NCI-H128 (cell line): ENCODE measurements around the gene BTLA.
"Not testable (repeated sequence)": the region's sequence is repeated elsewhere in the genome, so short reads cannot be mapped to it uniquely, and the experiment has no call there.

Source experiments
- DNase-seq: peaks from one replicate; lab custom pipeline; 2025; ENCODE audit not compliant: unreplicated experiment; lab: John Stamatoyannopoulos, UW

BTLA gene, protein sequence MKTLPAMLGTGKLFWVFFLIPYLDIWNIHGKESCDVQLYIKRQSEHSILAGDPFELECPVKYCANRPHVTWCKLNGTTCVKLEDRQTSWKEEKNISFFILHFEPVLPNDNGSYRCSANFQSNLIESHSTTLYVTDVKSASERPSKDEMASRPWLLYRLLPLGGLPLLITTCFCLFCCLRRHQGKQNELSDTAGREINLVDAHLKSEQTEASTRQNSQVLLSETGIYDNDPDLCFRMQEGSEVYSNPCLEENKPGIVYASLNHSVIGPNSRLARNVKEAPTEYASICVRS

DNA sequence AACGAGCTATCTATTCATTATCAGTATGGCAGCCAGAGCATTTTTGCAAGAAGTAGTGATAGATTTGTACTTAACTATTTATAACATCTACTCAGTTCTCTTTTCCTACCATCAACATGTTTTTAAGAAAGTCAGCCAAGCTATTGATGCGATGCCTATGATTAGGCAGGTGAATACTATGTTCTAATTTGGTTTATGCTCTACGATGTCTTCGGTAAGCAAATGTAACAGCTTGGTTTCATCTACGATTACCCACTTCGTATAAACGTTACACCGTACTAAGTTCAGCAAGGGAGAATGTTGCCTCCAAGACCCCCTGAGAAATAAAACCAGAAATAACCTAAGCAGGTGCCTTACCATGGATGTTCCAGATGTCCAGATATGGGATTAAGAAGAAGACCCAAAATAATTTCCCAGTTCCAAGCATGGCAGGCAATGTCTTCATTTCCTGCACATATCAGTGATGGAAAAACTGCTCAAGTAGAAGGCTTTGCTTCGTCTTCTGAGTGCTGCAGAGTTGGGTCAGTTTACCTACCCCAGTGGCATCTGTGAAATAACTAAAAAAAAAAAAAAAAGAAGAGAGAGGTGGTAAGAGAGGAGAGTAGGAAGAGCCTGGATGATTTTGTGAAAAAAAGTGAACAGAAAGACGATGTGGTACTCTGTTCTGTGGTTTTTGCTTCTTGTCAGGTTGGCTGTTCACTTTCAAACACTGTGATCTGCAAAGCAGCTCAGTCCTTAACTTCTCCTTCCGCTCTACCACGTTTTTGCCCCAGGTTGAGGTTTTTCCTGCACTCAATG, at the start of gene BTLA:
Gene BTLA (minus strand): TSS at position 559 of the 798 bp plus-strand sequence. CDS start 114 bp downstream, at position 445.
- no peak for DNase-seq

DNA sequence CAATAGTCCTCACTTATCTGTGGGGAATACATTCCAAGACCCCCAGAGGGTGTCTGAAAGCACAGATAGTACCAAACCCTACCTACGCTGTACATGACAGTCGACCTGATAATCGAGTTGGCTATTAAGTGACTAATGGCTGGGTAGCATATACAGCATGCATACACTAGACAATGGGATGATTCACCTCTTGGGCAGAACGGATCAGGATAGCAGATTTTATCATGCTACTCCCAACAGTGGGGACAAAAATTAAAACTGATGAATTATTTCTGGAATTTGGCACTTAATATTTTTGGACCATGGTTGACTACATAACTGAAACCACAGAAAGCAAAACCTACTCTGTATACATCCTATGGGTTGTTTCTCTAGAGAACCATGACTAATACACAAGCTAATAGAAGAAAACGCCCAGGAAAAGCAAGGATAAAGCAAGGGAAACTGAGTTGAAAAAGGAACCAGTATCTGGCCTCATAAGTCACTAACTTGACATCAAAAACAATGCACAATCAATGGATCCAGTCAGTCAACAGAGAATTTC, 47.0 kb upstream of the BTLA start:
- no peak for DNase-seq

DNA sequence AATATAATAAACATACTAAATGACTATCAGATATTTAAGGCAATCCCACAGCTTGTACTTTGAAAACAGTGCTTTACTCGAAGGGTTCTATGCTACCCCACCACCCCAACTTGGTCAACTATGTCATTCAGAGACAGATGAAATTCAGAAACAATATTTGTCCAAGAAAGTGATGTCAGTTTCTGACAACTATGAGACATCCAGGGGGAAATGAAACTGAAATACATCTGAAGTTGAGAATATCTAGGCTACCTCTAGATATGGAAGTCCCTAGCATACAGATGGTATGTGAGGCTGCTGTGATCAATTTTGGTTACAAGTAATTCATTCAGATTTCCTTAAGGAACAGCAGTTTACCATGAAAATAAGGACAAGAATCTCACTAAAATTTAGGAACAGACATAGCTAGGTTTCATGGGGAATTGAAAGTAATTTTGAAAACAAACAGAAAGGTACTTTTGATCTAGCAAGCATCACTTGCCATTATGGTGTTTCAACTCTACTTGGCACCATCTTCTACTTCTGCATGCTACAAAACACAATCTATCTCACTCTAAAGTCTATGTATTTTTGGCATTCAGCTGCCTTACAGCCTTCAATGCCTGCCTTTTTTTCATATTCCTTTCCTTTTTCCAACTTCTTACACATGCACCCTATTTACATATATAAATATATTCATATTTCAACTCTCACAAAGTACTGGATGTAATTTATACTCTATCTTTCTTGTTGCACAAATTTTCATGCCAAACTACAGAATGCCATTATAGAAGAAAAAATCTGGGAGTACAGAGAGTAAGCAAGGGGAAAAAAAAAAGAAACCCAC, 40.8 kb upstream of the BTLA start:
- DNase-seq: no peak

DNA sequence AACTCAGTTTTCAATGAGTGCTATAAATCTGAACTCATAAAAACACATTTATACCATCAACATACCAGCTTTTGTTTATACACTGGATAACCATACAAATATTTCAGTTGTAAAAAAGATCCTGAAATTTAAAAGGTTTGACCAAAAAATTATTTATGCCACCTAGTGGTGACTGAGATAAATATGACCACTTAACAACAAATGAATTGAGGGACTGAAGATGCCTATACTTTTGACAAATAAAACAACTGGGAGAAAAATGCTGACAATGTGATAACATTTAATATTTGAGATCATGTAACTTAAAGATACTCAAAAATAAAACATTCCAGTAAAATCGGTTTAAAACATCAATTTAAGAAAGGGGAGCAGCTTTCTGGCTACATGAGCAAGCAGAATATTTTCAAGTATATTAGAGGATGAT, 32.1 kb upstream of the BTLA start:
- DNase-seq: no peak

DNA sequence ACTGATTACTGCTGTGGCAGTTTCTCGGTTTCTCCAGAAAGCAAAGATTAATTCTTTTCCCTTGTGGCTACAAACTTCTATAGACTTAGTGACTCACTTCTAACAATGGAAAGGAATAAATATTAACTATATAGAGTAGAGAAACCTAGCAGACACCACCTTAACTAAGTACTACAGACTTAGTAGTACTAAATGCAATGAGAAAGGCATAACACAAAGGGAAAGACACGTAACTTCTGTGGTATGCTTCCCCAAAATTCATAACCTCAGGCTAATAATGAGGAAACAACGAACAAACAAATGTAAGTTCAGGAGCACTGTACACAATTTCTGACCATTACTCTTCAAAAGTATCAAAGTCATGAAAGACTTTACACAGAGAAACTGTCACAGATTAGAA, 31.3 kb upstream of the BTLA start:
- no peak for DNase-seq

DNA sequence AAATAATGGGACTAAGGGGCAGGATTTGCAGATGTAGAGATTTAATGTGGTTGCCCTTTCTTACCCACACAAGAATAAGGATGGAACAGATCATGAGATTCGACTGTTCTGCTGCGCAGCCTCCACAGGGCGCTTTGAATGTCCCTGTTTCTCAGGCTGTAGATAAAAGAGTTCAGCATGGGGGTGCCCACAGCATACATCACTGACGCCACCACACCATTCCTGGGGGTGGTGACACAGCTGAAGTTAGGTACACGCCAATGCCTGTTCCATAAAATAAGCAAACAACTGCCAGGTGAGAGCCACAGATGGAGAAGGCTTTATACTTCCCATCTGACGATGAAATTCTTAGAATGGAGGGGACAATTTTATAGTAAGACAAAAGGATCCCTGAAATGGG, 24.9 kb upstream of the BTLA start:
- not testable (repeated sequence) for DNase-seq

DNA sequence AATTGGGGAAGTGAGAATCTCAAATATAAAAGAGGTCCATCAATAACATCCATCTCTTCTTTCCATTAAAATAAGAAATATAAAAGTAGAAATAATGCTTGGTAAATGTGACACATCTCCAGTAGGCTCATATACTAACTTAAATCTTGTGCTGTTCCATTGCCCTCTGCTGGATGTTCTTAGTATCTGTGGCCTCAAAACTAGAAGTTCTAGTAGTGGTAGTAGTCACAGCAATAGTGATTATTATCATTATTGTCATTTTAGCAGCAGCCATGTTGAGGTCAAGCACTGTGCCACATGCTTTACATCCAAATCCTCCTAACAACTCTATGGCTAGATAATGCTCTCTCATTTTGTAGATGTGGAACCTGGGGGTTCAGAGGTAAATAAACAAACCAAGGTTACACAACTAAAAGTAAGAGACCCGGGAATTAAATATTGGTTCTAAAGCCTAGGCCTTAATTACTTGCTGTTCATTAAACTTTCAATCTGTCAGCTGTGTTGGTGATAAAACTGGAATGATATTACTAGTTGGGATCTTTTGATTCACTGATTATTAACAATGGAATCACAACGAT, 20.2 kb upstream of the BTLA start:
- DNase-seq: peak; percentile 20

DNA sequence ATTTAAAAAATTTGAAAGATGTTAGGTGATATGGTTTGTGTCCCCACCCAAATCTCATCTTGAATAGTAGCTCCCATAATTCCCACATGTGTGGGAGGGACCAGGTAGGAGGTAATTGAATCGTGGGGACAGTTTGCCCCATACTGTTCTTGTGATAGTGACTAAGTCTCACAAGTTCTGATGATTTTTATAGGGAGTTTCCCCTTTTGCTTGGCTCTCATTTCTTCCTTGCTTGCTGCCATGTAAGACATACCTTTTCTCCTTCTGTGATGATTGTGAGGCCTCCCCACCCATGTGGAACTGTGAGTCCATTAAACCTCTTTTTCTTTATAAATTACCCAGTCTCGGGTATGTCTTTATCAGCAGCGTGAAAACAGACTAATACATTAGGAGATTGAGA, 19.7 kb upstream of the BTLA start:
- DNase-seq: not testable (repeated sequence)

DNA sequence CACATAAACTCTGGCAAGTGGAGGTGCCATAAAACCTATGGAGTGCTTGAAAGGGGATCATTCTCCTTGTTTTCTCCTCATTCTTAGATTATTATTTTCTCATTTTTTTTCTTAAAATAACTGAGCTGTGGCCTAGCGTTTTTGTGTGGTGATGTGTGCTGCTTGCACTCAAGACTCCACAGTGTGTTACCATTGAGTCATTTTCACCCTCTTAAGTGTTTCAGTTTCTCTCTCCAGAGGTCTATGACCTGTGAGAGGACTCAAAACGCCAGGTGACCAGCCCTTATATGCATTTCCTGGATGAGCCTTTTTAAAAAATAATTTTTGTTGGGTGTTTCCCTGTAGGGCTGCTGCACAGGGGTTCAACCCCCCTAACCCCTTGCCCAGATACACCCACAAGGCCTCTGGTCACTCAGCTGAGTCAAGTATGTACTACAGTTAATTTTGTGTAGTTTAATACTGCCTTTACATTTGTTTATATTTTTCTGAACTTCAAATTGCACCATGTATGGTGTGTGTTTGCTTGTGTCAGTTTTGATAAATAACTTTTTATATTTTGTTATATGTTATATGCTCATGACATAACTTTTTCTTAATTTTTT, 15.4 kb upstream of the BTLA start:
- no peak for DNase-seq

DNA sequence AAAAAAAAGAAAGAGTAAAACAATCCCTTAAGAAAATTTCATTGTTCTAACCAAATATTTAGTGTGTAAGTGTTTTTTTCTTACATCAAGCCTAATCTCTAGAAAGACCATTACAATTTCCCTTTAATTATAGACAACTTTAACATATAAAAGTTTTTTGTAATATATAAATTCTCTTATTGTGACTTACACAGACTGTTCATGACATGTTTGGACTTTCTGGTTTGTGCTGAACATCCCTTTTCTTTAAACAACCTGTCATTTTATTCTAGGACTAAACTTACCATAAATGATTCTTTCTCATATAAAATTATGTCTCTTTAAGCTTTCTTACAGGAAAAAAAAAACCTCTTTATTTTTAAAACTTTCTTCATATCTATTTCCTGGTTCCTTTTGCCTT, 13.0 kb upstream of the BTLA start:
- DNase-seq: no peak

DNA sequence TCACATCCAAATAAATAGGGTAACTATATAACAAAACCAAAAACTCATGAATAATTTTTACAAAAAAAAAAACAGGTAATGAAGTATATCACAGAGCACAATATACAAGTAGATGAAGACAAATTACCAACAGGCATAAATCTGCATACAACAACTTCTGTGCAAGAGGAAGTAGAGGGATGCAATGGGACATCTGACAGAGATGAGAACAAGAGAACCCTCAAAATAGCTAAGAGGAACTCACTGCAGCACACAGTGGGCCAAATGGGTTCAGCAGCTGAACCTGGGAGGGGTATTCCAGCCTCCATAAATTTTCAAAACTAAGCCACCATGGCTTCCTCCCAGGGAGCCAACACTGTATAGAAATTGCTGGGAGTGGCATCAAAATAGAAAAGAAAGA, 9.6 kb upstream of the BTLA start:
- no peak for DNase-seq

DNA sequence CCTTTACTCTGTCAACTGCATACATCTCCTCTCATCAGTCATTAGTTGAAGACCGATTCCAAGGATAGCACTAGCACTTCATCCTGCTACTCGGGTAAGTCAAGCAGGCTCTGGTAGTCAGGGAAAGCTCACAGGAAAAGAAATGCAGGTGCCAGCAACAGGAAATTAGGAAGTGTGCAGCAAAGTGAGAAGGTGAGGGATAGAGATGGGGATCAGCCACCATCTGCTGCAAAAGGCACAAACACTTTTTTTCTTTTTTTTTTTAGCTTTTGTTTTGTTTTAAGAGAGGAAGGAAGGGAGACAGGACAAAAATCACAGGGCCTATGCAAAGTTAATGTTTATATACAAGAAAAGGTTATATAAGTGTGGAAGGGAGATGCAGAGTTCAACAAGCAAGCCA, 9.0 kb upstream of the BTLA start:
- no peak for DNase-seq

DNA sequence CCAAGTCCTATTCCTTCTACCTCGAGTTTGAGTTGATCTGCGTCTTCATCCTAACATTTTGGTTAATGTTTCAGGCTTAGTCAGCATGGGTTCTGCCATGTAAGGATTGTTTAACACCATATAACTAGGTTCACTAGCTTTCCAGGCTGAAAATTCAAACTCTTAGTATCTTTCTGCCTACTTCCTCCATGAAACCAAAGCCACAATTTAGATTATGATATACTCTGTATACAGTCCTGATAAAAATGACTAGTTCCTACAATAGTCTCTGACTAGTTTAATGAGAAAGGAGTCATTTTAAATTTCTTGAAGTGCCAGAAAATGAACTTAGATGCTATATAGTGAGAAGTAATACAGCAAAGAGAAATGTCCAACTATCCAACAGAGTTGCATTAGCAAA, 6.6 kb upstream of the BTLA start:
- DNase-seq: no peak

DNA sequence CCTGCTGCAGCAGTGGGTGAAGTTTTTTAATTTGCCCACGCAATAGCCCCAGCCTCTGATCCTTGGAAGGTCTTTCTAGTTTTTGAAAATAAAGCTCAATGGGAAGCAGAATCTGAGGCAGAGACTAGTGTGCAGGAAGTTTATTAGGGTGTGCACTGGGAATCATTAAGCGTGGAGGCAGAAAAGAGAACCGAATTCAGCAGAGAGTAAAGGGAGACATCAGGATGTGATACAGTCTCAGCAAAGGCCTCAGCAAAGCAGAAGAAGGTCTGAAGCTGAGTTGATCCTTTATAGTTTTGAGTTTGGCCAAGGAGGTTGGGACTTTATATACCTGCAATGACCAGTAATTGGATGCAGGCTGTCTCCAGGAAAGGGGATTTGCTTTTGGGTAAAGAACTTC, 4.9 kb upstream of the BTLA start:
- DNase-seq: no peak

DNA sequence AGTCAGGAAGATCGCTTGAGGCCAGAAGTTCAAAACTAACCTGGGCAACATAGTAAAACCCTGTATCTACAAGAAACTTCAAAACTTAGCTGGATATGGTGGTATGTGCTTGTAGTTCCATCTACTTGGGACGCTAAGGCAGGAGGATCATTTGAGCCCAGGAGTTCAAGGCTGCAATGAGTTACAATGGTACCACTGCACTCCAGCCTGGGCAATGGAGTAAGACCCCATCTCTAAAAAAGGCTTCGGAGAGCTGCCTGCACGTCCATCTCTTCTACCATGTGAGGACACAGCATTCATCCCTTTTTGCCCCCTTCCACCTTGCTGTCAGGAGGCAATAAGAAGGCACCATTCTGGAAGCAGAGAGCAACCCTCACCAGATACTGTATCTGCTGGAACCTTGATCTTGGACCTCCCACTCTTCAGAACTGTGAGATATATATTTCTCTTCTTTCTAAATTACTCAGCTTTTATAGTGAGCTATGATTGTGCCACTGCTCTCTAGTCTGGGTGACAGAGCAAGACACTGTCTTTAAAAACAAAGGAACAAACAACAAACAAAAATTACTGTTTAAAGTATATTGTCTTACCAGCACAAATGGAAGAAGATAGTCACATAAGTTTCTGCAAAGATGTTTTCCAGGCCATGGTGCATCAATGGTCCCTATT, 4.2 kb upstream of the BTLA start:
- no peak for DNase-seq

DNA sequence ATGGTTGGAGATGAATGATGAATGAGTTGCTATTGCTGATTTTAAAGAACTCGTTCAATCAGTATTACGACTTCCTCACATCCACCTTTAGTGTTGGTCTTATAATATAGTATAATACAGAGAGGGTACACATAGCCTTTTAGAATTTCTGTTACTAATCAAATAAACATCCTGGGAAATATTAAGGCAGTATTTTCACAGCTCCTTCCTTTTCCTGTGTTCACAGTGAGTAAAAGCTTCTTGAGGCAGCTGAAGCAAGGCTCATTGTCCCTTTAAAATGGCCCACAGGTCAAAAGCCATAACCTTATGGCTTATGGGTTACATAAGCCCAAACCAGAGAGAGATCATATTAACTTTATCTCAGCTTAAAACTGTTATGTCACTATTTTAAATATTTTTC, 1.3 kb upstream of the BTLA start:
- no peak for DNase-seq

DNA sequence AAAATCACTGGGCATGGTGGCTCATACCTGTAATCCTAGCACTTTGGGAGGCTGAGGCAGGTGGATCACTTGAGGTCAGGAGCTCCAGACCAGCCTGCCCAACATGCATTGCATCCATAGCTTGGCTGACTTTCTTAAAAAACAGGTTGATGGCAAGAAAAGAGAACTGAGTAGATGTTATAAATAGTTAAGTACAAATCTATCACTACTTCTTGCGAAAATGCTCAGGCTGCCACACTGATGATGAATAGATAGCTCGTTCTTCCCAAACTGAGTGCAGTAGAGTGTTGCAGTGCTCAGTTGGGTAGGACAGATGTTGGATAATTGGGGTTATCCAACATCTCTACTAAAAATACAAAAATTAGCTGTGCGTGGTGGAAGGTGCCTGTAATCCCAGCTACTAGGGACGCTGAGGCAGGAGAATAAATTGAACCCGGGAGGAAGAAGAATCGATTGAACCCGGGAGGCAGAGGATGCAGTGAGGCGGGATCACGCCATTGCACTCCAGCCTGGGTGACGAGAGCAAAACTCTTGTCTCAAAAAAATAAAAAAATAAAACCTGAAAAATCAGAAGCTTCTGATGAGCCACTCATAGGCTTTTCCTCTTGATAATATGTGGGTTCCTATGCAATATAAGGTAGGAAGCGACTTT, 1.2 kb downstream of the BTLA start:
- DNase-seq: no peak

DNA sequence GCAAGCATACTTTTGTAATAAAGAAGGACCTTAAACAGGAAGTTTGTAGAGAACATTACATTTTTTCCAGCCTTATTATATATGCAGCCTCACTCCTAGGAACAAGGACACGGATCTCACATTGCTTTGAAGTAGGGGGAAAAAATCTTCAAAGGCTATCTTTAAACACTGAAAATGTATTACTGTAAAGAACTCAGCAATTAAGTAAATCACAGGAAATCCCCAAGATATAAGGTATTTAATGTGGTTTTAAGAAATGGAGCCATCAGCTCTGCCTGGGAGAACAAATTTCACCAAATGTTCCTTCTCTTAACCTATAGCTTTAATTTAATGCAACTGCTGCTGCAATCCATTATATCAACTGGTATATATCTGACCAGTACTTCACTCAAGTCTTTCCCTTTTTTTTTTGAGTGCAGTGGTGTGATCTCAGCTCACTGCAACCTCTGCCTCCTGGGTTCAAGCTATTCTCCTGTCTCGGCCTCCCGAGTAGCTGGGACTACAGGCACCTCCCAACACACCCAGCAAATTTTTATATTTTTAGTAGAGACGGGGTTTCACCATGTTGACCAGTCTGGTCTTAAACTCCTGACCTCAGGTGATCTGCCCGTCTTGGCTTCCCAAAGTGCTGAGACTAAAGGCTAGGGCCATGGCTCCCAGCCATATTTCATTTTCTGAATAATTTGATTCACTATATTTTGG, 2.8 kb downstream of the BTLA start:
- no peak for DNase-seq

DNA sequence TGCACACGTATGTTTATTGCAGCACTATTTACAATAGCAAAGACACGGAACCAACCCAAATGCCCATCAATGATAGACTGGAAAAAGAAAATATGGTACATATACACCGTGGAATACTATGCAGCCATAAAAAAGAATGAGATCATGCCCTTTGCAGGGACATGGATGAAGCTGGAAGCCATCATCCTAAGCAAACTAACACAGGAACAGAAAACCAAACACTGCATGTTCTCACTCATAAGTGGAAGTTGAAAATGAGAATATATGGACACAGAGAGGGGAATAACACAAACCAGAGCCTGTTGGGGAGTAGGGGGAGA, 4.9 kb downstream of the BTLA start:
- DNase-seq: not testable (repeated sequence)
